GM18868 (cell line): ENCODE measurements around the gene RTP1.
"Not testable (repeated sequence)": the region's sequence is repeated elsewhere in the genome, so short reads cannot be mapped to it uniquely, and the experiment has no call there.

Experiments used
- ATAC-seq: cut with Tn5 transposase; IDR thresholded peaks from one replicate; pipeline ENCODE4 v1.9.1; 2021; ENCODE audit warnings: mild to moderate bottlenecking, moderate library complexity; ENCODE audit not compliant: unreplicated experiment

RTP1 gene

GRCh38 chr3:187237741-187238140, 40.5 kb downstream of the RTP1 start:
- ATAC-seq: no peak

DNA sequence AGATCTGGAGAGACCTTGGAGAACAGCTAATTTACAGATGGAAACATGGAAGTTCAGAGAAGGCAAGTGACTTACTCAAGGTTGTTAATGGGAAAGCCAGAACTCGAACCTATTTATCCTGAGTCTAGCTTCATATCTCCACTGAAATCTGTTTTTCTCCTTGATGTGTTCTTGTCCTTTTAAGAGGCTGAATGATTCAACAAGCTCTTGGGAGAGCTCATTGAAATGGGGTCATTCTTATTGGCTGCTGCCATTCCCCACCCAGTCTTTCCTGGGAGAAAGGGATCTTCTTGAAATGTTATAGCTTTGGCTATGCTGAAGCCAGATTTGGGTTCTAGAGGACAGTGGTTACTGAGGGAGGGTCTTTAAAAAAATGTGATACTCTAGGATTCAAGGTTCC, 41.0 kb downstream of the RTP1 start:
- ATAC-seq: no peak

DNA sequence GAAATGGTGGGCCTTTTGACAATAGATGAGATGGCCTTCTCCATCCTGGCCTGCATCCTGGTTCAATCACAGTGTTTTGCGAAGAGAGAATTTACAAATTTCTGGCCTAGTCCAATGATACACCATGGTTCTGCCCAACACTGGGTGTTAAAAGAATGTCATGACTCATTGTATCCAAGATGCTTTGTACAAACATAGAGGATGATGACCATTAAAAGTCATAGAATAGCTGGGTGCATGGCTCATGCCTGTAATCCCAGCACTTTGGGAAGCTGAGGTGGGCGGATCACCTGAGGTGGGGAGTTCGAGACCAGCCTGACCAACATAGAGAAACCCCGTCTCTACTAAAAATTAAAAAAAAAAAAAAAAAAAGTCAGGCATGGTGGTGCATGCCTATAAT, 41.5 kb downstream of the RTP1 start:
- not testable (repeated sequence) for ATAC-seq

- ATAC-seq: no peak
These were observed 45.1 kb downstream of the RTP1 start for GRCh38 chr3:187242435-187242834.

DNA sequence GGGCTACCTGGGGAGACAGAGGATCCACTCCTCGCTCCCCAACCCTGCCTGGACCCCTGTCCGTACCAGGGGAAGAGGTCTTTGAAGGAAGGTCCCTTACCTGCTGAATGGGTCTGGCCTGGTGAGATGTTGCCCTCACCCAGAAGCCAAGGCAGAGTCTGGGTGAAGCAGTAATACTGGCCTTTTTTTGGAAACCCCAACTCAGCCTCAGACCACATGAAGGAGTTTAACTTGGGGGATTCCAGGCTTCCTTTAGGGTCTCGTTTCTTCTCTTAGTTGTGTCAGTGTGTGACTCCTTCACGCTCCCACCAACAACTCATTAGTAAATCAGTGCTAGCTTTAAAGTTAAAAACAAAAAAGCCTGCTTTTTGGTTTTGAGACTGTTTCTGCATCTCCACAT, 45.6 kb downstream of the RTP1 start:
- no peak for ATAC-seq

DNA sequence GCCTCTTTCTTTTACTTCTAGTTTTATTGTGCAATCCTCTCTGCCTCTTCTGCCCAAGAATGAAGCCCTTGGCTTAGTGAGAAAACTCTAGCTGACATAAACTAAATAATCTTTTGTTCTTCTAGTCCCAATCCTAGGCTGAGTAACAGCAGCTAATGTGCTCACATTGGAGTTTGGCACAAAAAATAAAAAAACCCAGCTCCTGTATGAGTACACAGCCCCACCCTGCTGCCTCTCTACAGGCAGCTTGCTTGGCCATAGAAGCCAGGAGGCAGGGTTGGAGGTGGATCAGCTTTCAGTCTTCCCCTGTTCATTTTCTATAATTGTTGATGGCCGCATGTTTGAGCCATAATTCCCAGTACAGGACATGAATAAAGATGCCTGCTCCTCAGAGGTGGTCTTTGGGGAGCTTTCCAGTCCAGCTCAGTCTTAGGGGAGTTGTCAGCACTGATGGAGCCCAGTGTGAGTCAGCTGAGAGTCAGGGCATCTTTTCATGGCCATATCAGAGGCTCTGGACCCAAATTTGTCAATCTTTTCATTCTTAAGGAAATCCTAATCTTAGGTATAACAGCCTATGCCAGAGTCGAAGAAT, 46.7 kb downstream of the RTP1 start:
- ATAC-seq: no peak

GRCh38 chr3:187247398-187247797, 50.1 kb downstream of the RTP1 start:
- ATAC-seq: no peak
